T-helper 1 cell (primary cell): ENCODE results near the gene ZNF337.

Experiments
- DNase-seq, 5 donors: peaks; one replicate each; pipeline ENCODE4 v3.0.0-alpha.2; 2012 to 2020

The ZNF337 gene

GRCh38 chr20:25624500-25624939 lies 72.1 kb downstream of the ZNF337 start:
- DNase-seq, result no peak
